ENCODE measurements around the gene BRD2.

GRCh38 chr6:32968093-32968866 lies at the start of gene BRD2:
- peak in 2 of 5 experiments; percentile 39 to 47 for TF ChIP-seq CTCF (IDR thresholded peaks at IDR 0.05)
- TF ChIP-seq POLR2A (IDR thresholded peaks at IDR 0.05): peak; percentile 94 to 97
